ENCODE data around the gene MIS18BP1.
"Not testable (repeated sequence)": the region's sequence is repeated elsewhere in the genome, so short reads cannot be mapped to it uniquely, and the experiment has no call there.

MIS18BP1 gene

GRCh38 chr14:45253070-45253753 lies at the start of gene MIS18BP1:
TSS of gene MIS18BP1 (minus strand) at chr14:45253202. CDS start at chr14:45247286, 5,916 bp downstream.
- intact Hi-C loops (cut with DNase I), result loop anchor here (10.0 kb wide), 2 partner anchors 118 to 168 kb away; partner anchors contain the start of genes FANCM, FKBP3 and PRPF39
- DNase-seq, result peak; percentile 82 to 97 (median 92)

- intact Hi-C loops (cut with DNase I), result no loop called here
- DNase-seq, result no peak
These were observed 45.6 kb upstream of the MIS18BP1 start for GRCh38 chr14:45298423-45299117.

- DNase-seq; intact Hi-C loops (cut with DNase I): not testable (repeated sequence)
These were observed 41.8 kb upstream of the MIS18BP1 start for GRCh38 chr14:45294796-45295195.

- no peak for DNase-seq
- intact Hi-C loops (cut with DNase I), result no loop called here
These were observed 37.5 kb upstream of the MIS18BP1 start for GRCh38 chr14:45290547-45290946.

- peak in 9 of 42 donors; percentile 7 to 49 (median 18) for DNase-seq
- intact Hi-C loops (cut with DNase I), result no loop called here
These were observed 34.6 kb upstream of the MIS18BP1 start for GRCh38 chr14:45287610-45288009.

GRCh38 chr14:45284802-45285201 lies 31.8 kb upstream of the MIS18BP1 start:
- intact Hi-C loops (cut with DNase I), result no loop called here
- DNase-seq, result no peak

GRCh38 chr14:45281731-45282400 lies 28.9 kb upstream of the MIS18BP1 start:
- DNase-seq; intact Hi-C loops (cut with DNase I): not testable (repeated sequence)

GRCh38 chr14:45271858-45272537 lies 19.0 kb upstream of the MIS18BP1 start:
- intact Hi-C loops (cut with DNase I), result no loop called here
- no peak for DNase-seq

- no peak for DNase-seq
- intact Hi-C loops (cut with DNase I), result no loop called here
These were observed 17.0 kb upstream of the MIS18BP1 start for GRCh38 chr14:45270031-45270430.

- intact Hi-C loops (cut with DNase I), result loop anchor here (10.0 kb wide), 1 partner anchor 352 kb away; no protein-coding TSS in a partner anchor
These were observed 14.1 kb upstream of the MIS18BP1 start for GRCh38 chr14:45267071-45267470.

GRCh38 chr14:45262637-45263036 lies 9.6 kb upstream of the MIS18BP1 start:
- intact Hi-C loops (cut with DNase I), result loop anchor here (10.0 kb wide), 1 partner anchor 348 kb away; no protein-coding TSS in a partner anchor
- DNase-seq, result no peak

More at GRCh38 chr14:45267071-45267470, 14.1 kb upstream of the MIS18BP1 start:
- no peak for DNase-seq

GRCh38 chr14:45261209-45261608 lies 8.2 kb upstream of the MIS18BP1 start:
- no peak for DNase-seq
- intact Hi-C loops (cut with DNase I), result loop anchor here (10.0 kb wide), 1 partner anchor 346 kb away; no protein-coding TSS in a partner anchor

GRCh38 chr14:45258805-45259204 lies 5.8 kb upstream of the MIS18BP1 start:
- DNase-seq, result no peak
- intact Hi-C loops (cut with DNase I), result loop anchor here (10.0 kb wide), 2 partner anchors 124 to 174 kb away; partner anchors contain the start of genes FANCM, FKBP3 and PRPF39

- intact Hi-C loops (cut with DNase I), result loop anchor here (10.0 kb wide), 2 partner anchors 123 to 173 kb away; partner anchors contain the start of genes FANCM, FKBP3 and PRPF39
- DNase-seq, result no peak
These were observed 5.1 kb upstream of the MIS18BP1 start for GRCh38 chr14:45258073-45258472.

GRCh38 chr14:45254771-45255170 lies 1.8 kb upstream of the MIS18BP1 start:
- DNase-seq, result no peak
- intact Hi-C loops (cut with DNase I), result loop anchor here (10.0 kb wide), 2 partner anchors 120 to 170 kb away; partner anchors contain the start of genes FANCM, FKBP3 and PRPF39

- peak in 16 of 42 donors; percentile 1 to 46 (median 14) for DNase-seq
- intact Hi-C loops (cut with DNase I), result loop anchor here (10.0 kb wide), 2 partner anchors 119 to 169 kb away; partner anchors contain the start of genes FANCM, FKBP3 and PRPF39
These were observed 830 bp upstream of the MIS18BP1 start for GRCh38 chr14:45253754-45254310.

- DNase-seq, result peak in 2 of 42 donors; percentile 10 to 13
These were observed 484 bp downstream of the MIS18BP1 start for GRCh38 chr14:45252366-45253069.

More at GRCh38 chr14:45252366-45253069, 484 bp downstream of the MIS18BP1 start:
- intact Hi-C loops (cut with DNase I), result loop anchor here (10.0 kb wide), 2 partner anchors 118 to 168 kb away; partner anchors contain the start of genes FANCM, FKBP3 and PRPF39

Measured in head of caudate nucleus (tissue), 42 donors.